GM19023 (cell line): ENCODE results near the gene NOVA1.

Source experiments
- ATAC-seq: cut with Tn5 transposase; IDR thresholded peaks from one replicate; pipeline ENCODE4 v1.9.1; 2021; ENCODE audit warnings: mild to moderate bottlenecking, moderate library complexity; ENCODE audit not compliant: unreplicated experiment

The NOVA1 gene

DNA sequence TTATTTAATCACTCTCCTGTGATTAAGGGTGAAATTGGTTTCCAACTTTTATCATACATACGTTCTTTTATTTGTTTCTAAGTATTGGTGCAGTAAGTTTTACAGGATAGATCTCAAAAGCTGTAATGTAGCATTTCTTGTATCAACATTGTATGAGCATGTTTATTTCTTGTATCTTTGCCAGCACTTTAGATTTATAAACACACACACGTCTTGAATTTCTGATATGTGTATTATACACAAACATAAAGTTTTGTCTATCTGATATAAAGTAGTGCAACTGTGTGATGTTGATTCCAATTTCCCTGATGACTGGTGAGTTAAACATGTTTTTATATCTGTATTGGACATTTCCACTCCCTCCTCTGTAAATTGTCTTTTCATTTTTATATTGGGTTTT lies 134.7 kb downstream of the NOVA1 start:
- ATAC-seq = no peak

DNA sequence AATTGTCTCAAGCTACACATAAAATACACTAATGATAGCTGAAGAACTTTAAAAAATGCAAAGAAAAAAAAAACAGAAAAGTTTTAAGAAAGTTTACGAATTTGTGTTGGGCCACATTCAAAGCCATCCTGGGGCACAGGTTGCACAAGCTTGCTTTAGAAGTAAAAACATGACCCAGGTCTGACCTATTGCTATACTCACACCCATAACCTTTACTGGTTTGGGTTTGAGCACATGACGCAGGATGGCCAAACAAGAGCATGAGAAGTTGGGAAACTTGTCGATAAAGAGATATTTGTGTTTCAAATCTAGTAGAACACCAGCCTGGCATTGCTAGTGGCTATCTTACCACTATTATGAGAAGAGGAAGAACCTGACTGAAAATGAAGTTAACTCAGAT lies 143.7 kb downstream of the NOVA1 start:
- ATAC-seq = no peak

DNA sequence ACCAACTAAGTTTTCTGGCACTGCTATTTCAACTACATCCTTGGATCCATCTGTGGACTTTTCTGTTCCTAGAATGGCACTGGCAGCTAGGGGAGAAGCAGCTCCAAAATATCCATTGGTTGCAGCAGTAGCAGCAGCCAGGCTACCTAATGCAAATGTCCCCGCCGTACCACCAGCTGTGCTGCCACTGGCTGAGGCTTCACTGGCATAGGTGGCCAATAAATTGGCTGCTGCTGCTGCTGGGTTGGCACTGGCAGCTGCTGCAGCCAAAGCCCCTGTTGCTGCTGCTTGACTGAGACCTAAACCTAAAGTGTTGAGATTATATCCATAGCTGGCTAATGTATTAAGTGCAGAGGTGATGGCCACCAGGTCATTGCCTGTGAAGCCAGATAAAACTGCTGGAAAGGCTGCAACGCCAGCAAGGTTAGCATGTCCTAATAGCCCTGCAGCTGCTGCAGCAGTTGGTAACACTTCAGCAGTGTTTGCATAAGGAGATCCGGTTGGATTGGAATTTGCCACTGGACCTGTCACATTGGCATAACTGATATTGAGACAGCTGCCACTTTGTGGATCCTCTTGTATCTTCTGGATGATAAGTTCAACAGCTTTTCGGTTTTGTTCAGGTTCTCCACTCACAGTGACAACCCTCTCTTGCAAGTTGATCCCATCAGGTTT lies 149.5 kb downstream of the NOVA1 start:
- no peak for ATAC-seq

DNA sequence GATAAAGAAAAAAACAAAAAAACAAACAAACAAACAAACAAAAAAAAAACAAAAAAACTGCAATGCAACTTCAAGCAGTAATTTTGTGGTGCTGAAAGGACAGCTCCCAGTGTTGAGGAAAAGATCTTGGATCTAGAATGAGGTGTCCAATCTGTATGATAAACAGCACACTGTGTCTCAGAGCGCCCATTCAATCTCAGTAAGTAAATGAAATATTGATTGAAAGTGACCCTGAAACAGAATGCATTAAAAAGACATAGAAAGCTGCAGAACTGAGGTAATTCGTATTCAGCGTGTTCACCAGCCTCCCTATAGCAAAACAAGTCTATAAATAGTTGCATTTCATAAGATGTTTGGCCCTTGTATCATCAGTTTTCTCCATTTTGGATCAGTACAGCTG lies 153.0 kb downstream of the NOVA1 start:
- ATAC-seq = no peak

DNA sequence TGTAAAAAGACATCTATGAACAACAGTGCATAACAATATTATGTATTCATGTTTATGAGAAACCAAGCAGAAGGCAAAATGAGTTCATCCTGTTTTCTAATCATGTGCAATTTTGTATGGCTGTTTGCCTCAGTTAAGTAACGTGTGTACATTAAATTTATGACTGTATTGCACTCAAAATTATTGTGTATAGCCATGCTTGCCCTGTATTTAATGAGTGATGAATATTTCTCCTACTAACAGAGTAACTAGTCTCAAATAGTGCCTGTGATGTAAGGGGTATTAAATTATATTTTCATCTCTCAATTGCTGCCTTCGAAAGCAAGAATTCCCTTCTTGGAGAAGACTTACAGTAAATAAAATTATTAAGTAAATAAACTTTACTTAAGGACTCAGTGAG lies 154.2 kb downstream of the NOVA1 start:
- no peak for ATAC-seq

DNA sequence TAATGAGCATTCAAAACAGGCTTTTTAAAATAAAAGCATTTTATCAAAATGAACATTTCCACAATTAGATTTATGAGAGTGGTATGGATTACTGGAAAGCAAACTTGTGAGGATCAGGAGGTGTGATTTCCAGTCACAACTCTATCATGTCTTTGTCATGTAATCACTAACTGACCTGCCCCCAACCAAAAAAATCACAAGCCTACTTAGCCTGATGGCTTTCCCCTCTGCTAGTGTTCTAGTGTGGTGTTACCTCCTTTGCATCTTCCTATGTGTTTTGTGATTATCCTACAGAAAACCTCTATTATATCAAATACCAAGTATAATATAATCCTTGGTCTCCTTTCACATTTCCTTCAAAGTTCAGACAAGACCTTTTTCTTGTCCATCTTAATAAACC lies 168.6 kb downstream of the NOVA1 start:
- no peak for ATAC-seq

DNA sequence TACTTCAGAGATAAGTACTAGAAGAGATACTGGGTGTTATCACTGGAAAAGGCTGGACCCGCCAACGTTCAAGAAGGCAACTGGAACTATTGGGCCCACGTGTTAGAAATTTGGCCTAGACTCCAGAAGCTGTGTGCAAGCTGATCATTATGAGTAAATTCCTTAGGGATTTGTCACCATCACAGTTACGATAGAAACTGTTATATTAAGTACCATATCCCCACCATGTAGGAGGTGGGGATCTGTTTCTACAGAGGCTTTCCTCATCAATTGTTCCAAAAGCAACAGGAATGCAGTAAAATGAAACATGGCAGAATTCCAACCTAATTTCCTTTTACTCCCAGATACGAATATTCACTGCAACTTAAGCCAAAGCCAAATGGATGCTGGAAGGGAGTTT lies 170.7 kb downstream of the NOVA1 start:
- ATAC-seq = no peak

DNA sequence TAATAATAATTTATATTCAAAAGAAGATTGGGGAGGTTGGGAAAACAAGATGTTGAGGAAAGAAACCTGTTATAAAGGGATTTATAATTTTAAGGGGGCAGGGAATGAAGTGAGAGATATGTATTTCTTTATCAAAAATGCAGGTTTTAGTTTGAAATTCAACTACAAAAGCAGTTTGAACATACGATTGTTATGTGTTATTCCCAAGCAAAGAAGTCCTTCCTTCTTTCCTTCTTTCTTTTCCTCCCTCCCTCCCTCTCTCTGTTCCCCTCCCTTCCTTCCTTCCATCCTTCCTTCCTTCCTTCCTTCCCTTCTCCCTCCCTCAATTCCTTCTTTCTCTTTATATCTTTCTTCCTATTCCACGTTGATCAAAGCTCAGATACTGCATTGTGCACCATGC lies 173.3 kb downstream of the NOVA1 start:
- no peak for ATAC-seq

DNA sequence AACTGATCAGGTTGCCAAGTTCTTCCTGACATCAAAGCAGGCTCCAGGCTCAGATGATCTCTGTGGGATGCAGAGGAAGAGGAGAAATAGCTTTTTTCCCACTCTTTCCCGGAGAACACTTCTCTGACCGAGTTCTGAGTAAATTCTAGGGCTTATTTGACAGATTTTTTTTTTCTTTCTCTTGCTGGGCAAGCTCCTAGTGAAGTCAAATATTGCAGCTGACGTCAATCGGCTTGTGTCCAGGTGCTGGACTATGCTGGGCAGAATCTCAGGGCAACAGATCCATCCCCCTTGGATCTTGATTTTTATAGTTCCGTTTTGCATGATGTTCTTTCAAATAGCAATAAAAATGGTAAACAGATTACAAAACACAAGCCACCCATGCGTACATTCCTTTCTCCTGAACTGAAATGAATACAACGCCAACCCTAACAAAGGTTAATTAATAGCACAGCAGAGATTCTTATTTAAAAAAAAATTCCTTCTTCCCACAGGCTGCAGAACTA lies 182.2 kb downstream of the NOVA1 start:
- no peak for ATAC-seq

DNA sequence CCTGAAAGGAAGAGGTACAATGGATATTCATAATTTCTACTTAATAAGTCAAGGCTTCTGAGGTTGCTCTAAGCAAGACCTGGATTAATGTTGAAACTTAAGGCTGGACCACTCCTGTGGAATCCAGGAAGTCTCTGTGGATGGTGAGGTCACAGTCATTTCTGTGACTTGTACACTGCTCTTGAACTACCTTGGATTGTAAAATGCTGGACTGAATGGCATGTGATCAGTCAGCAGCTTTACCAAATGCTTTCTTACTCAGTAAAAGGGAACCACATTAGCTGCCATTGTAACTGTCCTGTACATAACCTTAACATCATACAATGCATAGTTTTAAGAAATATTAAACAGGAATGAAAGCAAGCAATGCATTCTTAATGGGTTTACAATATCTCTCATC lies 182.9 kb downstream of the NOVA1 start:
- ATAC-seq = no peak

DNA sequence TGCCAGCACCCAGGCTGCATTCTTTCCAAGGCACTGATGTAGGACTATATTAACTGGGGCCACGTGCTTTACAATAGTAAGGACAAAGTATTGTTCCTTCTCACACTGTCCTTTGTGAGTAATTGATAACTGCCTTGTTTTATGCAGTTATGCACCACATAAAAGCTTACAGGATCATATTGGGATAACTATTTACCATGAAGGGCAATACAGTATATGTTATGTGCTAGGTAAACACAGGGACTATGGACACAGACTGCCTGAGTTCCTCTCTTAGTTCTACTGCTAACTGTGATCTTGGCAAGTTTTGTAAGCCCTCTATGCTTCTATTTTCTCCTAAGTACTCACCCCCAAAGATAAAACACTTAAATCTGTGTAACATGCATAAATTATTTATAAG lies 183.7 kb downstream of the NOVA1 start:
- no peak for ATAC-seq

DNA sequence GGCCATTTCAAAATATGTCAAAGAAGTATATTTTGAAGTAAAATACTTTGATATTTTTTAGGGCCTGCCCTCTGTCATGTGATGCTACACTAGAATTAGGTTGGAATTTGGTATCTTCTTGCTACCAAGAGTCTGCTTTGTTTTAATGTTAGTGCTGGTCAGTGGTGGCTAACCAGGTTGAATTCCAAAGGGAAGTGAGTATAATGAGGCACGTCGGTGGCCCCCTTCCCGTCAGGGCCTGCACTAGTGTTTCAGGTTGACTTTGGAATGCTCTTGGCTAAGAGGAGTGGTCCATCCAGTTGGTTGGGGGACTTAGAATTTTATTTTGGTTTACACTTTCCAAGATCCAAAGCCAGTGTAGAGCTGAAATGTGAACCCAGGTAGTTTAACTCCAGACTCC lies 185.4 kb downstream of the NOVA1 start:
- no peak for ATAC-seq

DNA sequence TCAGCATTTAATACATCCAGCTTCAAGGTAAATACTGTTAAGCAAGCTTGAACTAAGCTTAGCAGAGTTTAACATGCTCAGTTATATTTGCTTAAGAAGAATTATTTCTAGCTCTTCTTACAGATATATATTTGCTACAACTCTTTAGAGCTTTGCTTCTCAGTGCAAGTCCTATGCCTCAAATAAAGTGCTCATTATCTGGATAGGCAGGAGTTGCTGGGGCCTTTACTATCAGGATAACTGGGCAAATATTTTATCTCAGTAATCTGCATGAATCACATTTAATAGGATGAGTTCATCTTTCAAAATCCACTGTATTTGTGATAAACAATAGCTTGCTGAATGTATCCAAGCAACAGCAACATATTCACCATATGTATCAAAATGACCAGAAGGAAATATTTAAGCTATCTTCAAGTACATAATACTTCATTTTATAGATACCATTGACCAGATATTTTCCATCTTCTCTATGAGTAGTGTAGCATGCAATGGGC lies 187.6 kb downstream of the NOVA1 start:
- no peak for ATAC-seq

DNA sequence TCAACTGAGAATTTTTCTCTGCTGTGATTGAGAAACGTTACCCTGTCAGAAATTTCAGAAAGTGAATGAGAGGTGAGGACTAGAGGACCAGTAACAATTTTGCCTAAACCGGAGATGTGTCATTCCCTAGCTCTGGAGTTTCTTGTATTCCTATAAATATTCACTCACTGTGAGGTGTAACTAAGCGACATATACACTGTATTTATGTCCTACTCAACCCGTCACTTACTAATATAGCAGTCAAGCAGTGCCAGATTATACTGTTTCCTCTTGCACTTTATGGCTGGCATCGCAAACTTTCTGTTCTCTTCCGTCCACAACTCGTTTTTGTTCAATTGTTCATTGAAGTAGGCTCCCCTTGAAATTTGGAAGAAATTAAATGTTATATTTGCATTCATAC lies 192.9 kb downstream of the NOVA1 start:
- ATAC-seq = no peak

DNA sequence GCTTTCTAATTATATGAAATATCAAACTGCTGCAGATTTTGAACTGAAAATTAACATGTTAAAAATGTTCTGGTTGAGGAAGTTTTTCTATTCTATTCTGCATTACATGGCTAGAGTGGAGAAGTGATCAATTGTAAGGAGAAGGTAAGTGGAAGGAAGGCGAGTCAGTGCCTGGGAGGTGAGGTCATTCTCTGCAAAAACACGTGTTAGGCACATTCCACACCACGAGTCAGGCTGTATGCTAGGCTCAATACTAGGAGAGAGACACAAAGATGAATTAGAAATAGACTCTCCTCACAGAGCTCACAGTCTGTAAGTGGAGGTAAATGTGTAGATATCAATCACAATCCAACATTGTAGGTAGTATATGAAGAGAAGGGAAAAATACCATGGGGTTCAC lies 194.1 kb downstream of the NOVA1 start:
- no peak for ATAC-seq

DNA sequence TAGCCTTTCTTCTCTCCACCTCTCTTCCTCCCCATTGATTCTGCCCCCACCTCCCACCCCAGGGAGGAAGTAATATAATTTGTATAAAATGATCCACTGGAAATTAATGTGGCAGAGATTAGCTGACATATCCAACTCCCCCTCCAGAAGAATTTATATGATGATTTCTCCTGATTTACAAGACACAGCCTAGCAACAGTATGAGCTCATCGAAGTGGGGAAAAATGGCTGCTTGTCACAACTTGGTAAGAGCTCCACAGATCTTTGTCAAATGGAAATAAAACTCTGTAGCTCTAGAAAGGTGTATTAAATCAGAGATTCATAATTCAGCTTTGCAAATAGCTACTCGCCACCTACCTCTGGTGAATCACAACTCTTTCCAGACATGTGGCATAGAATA lies 195.7 kb downstream of the NOVA1 start:
- no peak for ATAC-seq

DNA sequence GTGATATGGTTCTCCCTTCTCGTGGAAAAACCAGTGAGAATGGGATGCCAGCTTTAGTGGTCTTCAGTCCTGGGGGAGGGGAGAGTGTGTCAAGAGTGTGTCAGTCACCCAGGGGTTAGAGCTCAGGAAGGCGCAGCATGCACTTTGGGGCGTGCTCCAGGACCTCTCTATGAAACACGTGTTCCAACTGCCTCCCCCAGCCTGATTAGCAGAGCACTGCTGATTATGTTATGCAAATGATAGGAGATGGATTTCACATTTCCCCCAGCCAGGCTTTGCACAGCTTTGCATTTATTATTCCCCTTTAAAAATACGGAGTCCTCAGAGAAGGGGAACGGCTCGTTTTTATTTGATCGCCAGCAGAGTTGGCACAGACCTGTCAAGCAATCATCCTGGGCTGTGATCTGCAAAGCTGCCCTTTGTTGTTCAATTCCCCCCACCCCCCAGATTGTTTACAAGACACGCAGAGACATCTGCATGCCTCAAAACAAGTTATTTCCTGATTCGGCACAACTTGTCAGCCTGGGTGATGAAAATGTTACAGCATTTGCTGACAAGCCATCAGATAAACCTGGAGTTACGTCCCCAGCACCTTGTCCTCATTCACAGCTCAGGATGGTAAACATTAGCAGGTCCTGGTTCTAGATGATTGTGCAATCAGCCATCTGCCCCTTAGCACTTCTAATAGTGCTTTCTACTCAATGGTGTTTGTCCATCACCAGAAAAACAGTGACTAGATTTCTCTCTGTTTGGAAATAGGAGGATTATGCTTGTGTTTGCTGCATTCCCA lies 196.5 kb downstream of the NOVA1 start:
- ATAC-seq = no peak

DNA sequence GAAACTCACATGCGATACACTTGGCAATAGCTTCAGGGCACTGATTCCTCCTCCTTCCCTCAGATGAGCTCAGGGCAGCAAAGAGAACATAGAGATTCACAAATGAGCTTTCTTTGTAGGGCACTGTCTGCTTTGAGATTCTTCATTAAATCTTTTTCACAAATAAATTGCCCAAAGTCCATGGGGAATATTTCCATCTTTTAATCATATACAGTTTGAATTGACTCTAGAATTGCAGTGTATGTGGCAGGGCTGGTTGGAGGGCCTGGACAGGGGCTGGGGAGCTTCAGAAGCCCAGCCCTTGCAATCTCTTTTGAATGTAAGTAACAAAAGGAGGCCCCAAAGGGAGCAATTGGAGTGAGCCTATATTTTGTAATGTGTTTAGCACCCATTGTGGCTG lies 197.5 kb downstream of the NOVA1 start:
- ATAC-seq = no peak

DNA sequence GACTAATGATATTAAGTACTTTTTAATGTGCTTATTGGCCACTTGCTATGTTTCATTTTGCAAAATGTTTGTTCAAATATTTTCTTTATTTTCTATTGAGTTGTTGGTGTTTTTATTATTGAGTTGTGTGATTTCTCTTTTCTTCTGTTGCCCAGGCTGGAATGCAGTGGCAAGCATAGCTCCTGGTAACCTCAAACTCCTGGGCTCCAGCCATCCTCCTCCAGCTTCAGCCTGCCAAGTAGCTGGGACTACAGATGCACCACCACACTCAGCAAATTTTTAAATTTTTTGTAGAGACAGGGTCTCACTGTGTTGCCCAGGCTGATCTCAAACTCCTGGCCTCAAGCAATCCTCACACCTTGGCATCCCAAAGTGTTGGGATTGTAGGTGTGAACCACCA lies 199.2 kb downstream of the NOVA1 start:
- ATAC-seq = no peak
